HT-29 (cell line): Measurements from ENCODE around the gene ENOX2. TPM values are rescaled to one million over a fixed set of nuclear protein-coding genes. Genes with fewer than 3 reads are reported as not detected.

ENCODE experiments used
- DNase-seq: peaks from one replicate; pipeline ENCODE4 v3.0.0-alpha.2; 2015; ENCODE audit warnings: low spot score
- total RNA-seq: library from RNA; depleted of rRNA; stranded (reverse); fragments of >200 nt; shearing (Covaris generic); gene quantifications from 2 replicates; pipeline ENCODE4 v1.2.3, GENCODE V29; 2014

Gene ENOX2
- total RNA-seq, 1 experiment from 2014 or later: 16.2 TPM

DNA sequence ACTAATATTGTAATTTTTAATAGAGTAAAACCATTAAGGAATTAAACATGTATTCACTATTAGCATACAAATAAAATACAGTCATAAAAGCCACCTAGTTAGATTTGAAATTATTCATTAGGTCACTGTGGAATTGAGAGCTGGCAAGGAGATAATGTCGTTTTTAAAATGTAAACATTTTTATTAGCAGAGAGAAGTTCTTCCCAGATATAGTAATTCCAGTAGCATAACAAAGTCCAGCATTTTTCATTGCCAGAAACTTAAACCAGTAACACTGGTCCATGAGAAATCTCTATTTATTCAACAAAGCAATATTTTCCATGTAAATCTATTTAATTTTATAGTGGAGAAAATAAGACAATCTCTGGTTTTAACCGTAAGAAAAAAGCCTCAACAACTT, 17.5 kb downstream of the ENOX2 start:
- DNase-seq: no peak

GRCh38 chrX:130884627-130885026, 18.4 kb downstream of the ENOX2 start:
- no peak for DNase-seq

DNA sequence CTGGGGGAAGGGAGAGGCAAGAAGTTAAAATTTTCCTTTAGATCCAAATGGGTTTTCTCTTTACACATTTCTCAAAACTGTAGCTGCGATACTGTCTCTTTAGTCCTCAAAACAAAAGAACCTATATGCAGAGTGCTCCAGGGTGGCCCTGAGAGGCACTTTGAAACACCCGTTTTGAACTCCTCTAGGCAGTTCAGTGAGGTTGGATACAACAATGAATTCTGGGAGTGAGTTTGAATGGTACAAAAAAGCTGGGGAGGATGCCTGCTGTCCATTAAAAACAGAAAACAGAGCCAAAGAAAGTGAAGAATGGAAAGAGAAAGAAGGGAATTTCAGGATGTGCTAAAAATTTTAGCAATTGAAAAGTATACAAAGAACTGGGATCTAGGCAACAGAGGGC, 23.1 kb downstream of the ENOX2 start:
- DNase-seq: no peak

DNA sequence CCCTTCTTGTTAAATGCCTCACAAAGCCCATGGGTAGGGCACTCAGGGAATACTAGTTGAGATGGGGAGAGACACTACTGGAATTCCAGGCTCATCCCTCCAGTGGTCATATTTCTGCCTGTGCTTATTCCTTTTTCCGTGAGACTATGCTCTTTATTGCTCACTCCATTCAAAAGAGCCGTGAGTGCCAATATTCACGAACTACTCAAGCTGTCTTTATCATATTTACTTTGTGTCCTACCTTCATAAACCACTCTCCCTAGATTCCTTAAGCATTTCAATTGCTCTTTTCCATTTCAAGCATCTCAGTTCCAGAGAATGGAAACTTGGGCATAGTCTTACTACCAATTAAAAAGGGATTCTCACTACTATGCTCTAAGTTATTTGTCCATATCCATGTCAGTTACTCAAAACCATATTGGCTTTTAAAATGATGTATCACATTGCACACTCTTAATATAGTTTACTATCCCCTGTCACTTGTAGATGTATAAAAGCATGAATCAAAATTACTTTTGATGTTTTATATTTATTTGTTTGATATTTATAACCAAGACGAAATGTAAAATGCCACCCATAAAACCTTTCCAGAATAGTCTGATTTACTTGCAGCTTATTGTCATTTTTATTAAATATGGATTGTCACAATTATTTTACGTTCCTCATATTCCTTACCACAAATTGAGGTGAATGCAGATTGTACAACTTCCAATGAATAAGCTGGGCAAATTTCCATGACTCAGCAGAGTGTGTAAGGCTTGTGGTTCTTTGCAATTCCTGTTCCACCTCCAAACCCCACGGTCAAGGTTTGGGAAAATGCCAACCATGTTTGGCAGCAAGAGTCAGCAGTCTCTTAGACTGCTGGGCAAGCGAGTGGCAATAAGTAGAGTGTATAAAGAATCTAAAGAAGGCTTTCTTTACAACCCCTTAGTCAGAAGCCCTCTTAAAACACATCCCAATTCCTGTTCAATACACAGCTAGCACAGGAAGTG, 24.4 kb downstream of the ENOX2 start:
- DNase-seq: peak; percentile 6

DNA sequence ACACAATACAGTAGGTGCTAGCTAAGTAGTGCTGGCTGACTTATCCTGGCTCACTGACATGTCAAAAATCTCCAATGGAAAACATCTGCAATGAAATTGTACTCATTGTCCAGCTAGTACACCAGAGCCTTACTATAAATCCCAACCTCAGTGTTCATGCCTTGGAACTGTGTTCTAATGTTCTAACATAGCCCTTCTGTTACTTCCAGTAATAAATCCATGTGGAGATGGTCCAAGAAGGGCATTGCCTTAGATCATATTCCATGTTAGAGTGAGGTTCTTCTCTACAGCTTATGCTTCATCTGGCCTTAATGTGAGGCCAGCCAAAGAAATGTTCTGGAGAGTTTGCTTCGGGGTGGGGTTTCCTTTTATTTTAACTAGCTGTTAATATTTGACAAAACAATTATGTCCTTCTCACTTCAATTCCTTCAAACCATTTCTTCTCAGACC, 25.1 kb downstream of the ENOX2 start:
- no peak for DNase-seq

DNA sequence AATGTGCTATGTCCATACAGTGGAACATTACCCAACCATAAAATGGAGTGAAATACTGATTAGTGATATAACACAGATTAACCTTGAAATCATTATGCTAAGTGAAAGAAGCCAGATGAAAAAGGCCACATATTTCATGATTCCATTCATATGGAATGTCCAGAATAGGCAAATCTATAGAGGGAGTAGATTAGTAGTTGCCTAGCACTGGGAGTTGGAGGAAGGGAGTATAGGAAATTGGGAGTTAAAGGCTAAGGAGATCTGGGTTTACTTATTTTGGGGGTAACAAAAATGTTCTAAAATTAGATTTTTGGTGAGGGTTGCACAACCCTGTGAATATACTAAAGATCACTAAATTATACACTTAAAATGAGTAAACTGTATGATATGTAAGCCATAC, 26.8 kb downstream of the ENOX2 start:
- no peak for DNase-seq

- no peak for DNase-seq
Observed at GRCh38 chrX:130874751-130875150, 28.3 kb downstream of the ENOX2 start.

DNA sequence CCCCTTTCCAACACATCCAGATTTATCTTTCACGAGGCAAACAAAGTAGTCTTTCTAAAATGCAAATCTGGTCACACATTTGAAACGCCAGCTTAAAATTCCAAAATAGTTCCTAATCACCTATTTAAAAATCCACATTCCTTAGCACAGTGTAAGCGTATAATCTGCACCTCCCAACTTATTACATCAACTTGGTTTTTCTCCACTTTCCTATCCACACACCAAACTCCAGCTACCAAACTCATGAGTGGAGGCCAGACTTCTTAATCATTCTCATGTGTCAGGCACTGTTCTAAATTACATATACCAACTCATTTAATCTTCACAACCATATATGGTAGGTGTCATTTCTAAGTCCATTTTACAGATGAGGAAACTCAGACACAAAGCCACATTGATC, 33.8 kb downstream of the ENOX2 start:
- DNase-seq: no peak

DNA sequence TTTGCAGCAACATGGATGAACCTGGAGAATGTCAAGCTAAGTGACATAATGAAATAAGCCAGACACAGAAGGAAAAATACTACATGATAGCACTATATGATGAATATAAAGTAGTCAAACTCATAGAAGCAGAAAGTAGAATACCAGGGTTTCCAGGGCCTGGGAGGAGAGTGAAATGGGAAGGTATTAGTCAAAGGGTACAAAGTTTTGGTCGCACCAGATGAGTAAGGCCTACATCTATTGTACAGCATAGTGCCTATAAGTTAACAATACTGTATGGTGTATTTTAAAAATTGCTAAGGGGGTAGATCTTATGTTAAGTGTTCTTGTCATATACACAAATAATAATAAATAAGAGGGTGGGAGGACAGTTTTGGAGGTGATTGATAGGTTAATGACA, 41.5 kb downstream of the ENOX2 start:
- DNase-seq: no peak

DNA sequence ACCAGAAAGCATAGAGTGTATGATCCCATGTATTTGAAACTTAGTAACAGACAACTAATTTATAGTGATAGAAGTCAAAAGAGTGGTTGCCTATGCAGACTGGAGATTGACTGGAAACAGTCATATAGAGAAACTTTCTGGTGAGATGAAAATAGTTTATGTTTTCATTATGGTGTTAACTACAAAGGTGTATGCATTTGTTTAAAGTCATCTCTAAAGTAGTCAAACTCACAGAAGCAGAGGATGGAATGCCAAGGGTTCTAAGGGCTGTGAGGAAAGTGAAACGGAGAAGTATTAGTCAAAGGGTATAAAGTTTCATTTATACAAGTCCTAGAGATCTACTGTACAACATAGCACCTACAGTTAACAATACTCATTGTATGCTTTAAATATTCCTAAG, 45.8 kb downstream of the ENOX2 start:
- DNase-seq: no peak

DNA sequence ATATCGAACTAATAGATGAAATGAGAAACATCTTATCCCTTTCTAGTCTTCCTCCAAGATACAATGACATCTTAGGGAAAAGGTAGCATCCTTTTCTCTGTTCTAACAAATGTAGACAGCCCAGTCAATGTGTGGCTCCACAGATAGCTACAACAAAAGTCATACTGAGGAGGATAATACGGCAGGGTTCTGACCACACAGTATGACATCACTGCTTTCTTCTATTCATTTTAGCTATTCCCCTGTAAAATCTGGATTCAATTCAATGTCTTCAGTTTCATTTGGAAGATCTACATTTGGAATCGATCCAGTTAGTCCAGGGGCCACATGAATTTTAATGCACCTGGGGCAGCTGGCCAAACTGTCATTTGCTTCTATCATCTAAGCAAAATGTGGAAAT, 51.4 kb downstream of the ENOX2 start:
- no peak for DNase-seq

DNA sequence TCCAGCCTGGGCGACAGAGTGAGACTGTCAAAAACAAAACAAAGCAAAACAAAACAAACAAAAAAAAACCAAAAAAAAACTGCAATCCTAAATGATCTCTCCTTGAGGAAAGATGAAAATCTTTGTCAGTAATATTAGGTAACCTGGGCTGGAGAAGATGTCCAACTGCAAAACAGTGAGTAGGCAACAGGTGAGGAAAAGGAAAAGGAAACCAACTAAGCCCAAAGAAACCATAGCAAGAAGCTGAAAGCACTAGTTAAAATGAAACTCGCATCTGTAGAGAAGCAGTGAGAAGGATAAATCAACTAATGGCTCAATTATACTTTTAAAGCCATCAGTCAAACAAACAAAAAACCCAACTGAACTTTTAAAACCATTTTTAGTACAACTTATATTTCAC, 54.2 kb downstream of the ENOX2 start:
- no peak for DNase-seq

GRCh38 chrX:130846746-130847145, 56.3 kb downstream of the ENOX2 start:
- DNase-seq: no peak

- no peak for DNase-seq
Observed at GRCh38 chrX:130841776-130842175, 61.2 kb downstream of the ENOX2 start.

DNA sequence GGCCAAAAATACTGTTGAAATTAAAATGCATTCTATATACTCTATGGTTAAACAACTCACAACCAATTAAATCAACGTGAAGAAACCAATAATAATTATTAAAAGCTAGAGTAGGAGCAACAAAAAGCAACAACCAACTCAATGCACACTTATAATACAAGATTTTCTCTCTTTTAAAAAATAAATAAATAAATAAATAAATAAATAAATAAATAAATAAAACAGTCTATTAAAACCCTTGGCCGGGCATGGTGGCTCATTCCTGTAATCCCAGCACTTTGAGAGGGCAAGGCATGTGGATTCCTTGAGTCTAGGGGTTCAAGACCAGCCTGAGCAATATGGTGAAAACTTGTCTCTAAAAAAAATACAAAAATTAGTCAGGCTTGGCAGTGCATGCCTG, 62.7 kb downstream of the ENOX2 start:
- no peak for DNase-seq

GRCh38 chrX:130836447-130836846, 66.6 kb downstream of the ENOX2 start:
- no peak for DNase-seq

- no peak for DNase-seq
Observed at GRCh38 chrX:130834830-130835229, 68.2 kb downstream of the ENOX2 start.

DNA sequence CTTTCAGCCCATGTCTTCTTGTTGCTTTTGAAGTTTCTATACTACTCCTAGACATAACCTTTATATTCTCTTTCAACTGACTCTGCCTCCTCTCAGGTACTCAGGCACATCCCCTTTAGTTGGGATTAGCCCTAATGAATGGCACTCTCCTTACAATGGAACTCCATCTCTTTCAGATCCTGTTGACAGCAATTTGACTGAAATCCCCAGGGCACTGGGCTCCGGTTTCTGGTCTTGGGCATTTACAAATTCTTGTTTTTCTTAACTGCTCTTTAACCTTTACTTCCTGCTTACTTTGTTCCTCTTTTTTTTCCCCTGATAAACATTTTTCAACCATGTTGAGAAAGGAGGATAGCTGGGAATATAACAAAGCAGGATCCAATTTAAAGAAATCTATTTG, 68.9 kb downstream of the ENOX2 start:
- no peak for DNase-seq

DNA sequence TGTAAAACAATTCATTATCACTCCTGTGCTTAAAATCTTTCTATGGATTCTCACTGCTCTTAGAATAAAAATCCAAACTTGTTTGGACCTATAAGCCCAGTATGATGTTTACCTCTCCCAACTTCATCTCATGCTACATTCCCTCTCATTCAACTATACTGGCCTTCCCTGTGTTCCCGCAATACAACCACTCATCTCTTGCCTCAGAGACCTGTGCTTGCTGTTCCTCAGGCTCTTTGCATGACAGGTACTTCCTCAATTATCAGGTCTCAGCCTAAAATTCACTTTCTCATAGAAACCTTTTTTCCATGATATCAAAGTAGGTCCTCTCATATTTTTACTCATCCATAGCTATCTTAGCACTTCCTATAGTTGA, 71.7 kb downstream of the ENOX2 start:
- no peak for DNase-seq

DNA sequence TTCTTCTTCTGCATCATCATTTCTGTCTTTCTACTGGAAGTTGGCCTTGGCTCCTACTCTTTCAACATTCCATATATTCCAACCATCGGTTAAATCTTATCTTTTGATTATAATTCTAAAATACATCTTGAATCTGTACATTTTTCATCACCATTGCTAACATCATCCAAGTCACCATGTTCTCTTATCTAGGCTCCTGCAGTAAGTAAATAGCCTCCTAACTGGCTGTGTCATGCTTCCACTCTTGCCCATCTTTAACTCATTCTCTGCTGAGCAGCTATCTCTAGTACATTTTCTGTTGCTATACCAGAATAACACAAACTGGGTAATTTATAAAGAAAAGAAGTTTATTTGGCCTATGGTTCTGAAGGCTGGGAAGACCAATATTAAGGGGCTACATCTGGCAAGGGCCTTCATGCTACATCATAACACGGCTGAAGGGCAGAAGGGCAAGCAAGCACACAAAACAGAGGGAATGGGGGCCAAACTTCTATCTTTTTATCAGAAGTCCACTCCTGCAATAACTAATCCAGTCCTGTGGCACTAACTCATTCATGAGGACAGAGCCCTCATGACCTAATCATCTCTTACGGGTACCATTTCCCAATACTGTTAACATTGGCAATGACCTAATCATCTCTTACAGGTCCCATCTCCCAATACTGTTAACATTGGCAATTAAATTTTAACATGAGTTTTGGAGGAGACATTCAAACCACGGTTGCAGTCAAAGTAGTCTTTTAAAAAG, 72.2 kb downstream of the ENOX2 start:
- no peak for DNase-seq

DNA sequence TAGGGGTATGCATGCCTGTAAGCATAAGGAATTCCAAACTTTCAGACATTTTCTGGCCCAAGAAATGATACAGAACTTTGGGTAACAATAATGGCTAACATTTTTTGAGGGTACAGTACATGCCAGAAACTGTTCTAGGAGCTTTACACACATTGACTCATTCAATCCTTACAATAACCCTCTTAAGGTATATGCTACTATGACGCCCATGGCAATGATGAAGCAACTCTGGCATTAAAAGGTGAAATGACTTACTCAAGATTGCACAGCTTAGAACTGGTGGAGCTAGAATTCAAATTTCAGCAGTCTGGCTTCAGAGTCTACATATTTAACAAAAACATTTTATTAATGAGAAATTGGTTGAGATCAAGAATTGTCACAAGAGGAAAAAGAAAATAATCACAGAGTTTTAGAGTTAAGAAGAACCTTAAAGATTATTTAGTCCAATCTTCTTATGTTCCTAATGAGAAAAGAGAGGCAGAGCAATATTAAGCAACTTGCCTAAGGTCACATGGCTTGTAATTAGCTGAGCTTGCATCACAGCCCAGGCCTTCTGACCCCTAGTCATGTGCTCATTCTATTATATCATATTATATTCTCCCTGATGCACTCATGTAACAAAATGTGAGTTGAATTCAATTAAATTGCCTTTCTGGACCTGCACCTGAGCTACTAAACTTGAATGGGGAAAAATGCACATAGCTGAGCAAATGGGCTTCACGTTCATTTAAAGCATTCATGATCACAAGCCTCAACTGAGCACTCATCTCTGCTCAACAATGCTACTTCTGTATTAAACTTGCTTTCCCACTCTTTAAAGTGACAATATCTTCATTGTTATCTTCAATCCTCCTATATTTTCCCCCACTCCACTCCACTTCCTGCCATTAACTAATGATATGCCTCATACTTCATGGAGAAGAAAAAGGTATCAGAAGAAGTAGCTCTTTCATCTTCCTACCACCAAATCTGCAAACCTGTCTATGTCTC, 73.2 kb downstream of the ENOX2 start:
- DNase-seq: no peak

DNA sequence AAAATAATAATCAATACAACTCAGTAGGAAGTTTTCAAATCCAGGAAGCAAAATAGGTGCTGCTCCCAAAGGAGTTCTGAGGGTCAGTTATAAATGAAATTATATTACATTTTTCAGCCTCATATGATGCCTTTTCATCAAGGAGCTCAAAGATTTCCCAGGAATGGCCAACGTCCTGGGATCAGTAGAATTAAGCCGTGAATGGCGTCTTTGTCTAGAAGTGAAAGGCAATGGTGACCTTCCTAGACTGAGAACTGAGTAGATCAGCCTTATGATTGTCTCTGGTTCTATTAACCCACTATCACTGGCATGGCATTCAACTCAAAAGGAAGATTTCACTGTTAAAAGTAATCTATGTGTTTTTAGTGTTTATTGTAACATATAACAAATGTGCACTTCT, 74.4 kb downstream of the ENOX2 start:
- DNase-seq: no peak
